SH-SY5Y (cell line): ENCODE measurements around the gene ETS1.

Experiments
- GATA2 ChIP-seq: IDR thresholded peaks from 2 replicates; pipeline ENCODE4 v1.6.1; 2011; ENCODE audit warnings: mild to moderate bottlenecking, low read depth, low read length
- GATA3 ChIP-seq: IDR thresholded peaks from 2 replicates; pipeline ENCODE4 v1.6.1; 2011; ENCODE audit warnings: low read depth, mild to moderate bottlenecking, low read length, moderate library complexity

Gene ETS1

DNA sequence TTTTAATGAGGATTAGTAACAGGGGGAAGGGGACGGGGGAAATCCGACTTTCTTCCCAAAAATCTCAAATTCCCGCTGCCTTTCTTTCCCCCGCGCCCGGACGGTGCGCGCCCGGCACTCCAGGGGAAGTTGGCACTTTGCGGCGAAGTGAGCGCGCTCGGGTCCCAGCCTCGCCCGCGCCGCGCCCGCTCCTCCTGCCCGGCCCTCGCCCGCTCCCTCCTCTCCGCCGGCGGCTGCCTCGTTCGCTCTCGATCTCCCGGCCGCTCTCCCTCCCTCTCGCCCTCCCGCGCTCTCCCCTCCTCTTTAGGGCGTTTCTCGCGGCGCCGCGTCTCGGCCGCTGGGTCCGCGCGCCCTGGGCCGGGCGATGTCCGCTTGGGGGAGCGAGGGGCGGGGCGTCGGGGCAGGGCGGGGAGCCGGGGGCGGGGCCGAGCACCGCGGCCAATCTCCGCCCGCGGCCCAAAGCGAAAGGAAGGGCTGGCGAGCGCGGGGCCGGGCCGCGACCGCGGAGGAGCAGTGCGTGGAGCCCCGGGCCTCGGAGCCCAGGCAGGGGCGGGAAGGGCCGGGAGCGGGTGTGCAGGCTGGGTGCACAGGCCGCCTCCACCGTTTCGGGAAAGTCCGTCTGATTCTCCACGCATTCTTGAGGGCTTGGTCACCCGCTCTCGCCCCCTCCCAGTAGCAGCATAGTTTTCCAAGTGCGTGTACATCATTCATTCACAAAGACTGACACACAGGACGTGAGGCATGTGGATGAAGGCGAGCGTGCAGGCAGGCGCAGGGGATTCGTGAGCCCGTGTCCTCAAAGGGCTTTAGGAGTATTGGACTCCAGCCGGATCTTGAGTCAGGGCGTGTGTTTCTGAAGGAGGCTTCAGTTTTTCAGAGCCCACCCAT, 65.1 kb downstream of the ETS1 start:
- TF ChIP-seq GATA2 (no peak; the same call in 1 of the 2 replicates), GATA3 (no peak)

DNA sequence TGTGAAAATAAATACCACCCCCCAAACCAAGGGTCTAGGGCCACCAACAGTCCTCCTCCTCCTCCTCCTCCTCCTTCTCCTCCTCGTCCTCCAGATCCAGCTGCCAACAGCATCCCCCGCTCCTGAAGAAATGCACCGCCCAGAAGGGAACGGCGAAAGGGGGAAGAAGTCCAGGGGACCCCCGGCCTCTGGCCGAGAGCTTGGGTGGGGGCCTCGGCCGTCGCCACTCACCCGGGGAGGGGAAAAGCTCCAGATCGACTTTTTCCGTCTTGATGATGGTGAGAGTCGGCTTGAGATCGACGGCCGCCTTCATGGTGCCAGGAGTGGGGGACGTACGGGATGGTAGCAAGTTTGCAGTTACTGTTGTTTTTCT, 65.7 kb downstream of the ETS1 start:
- TF ChIP-seq GATA3 (no peak), GATA2 (no peak)

DNA sequence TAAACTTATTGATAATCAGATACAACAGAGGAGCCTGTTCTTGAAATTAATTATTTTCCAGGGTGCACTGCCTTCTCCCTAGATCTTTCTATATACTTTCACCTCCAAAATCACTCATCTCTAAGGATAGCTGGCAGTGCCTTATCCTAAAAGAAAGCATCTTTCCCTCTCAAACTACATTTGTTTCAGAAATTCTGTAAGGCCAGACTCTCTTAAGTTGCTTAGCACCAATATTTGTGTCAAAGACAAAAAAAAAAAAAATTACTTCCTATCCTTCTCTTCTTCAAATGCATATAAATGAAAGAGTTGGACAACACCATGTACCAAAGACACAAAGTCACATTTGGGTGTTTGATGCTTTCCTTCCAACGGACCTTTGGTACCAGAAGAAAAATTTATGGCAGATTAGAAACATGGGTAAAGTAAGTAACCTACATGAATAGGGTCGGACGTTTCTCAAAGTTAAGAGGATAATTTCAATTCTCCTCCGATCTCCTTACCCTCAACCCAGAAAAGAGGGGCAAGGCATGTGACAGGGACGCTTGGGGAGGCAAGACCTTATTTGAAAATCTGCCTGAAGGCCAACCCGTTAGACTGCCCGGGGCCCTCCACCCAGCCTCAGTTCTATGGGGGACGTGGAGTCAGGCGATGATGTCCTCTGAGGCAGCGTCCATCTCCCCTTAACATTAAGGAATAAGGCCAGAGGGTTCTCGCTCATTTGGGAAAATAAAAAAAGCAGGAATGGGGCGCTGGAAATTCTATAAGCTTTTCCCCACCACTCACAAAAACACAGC, 66.3 kb downstream of the ETS1 start:
- TF ChIP-seq GATA3 (no peak), GATA2 (no peak)

DNA sequence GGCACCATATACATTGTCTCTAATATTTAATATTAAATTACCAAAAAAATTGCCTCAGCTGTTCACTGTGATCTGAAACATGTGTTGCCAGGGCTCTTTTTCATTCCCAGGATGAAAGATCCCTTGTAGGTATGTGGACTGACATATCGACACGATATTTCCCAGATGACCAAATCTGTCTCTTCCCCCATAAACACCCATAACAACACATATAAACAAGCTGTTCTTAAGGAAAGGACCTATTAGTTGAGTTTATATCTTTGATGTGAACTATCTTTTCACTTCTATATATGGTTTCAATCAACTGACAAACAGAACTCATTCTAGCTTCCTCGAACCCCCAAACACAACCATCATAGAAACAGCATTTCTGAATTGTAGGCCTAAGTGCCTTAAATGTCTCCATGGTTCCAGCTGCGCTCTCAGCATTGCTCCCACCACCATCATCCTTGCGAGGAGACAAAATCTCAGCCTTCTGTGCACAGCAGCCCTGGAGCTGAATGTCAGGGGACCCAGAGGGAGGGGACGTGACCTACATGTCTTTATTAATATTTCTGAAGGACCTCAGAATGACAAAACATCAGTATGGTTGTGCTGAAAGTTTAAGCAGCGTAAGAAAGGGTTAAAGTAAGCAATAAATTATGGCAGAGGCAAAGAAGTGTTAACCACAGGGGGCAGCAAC, 67.0 kb downstream of the ETS1 start:
- TF ChIP-seq GATA3 (no peak), GATA2 (no peak)

DNA sequence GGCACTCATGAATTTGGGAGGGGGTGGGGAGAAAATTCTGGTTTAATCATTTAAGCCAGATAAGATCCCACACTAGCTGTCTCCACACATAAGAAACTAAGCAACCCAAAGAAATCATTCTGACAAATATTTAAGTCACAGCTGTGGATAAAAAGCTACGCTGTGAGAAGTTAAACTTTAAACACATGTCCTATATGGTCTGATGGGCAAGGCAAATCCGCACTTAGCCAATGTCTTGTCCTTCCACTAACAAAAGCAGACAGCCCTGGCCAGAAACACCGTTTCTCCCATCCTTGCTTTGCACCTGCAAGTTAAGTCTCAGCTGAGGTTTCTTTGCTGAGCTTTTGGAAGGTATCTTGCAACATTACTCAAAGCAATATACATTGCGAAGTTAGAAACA, 68.0 kb downstream of the ETS1 start:
- no peak for TF ChIP-seq GATA2

DNA sequence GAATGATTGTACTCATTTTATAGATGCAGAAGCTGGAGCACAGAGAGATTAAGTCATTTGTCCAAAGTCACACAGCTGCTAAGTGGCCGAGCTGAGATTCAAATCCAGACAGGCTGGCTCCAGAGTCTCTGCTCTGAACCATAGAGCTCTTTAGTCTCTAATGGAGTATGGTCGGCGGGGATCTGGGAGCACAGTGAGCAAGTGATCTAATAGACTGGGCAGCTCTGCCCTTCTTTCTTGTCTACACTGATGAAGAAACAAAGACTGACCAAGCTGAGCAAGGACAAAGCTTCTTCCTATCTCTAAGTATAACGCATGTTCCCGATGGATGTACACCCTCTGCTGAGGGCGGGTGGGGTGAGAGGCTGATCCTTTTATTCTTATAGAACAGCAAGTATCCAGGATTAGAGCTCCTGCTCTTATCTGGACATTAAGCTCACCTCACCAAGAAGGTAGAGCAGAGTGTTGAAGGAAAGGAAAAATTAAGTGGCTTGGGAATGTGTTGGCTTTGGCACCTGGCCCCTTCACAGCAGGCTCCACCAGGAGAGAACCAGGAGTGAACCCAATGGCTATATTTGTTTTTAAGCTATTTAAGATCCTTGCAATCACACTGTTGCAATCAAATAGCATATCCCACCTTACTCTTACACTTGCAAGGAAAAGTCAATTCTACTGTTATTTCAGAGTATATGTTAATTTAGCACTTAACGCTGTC, 68.7 kb downstream of the ETS1 start:
- TF ChIP-seq GATA2 (no peak), GATA3 (no peak)

DNA sequence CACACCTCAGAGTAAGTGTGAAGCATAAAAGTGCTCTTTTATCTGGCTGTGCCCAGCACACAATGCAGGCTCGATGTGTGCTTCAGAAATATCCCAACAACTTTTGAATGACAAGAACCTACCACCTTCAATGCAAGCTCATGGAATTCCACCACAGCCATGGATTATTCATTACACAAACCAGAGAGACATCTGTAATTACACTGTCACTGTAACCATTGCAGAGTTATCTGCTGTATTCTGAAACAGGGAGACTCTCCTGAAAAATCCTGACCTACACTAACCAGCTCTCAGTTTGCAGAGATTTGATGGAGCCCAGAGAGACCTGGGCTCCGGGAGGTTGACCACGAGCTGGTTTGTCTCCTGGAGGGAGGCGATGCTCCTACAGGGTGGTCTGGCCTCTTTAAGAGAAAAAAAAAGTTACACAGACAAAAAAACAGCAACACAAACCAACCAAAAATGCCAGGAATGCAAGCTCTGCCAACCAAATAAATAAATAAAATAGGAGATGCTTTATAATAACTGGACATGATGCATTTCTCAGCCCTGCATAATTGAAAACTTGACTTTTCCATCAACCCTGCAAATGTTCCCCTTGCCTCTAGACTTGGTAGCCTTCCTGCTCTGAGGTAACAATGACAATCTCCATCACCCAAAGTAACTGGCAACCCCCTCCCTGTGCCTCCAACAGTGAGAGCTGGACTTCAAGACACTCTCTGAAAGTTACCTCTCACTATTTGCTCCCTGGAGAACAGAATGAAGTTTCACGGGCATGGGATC, 69.7 kb downstream of the ETS1 start:
- TF ChIP-seq GATA3 (no peak), GATA2 (no peak)

DNA sequence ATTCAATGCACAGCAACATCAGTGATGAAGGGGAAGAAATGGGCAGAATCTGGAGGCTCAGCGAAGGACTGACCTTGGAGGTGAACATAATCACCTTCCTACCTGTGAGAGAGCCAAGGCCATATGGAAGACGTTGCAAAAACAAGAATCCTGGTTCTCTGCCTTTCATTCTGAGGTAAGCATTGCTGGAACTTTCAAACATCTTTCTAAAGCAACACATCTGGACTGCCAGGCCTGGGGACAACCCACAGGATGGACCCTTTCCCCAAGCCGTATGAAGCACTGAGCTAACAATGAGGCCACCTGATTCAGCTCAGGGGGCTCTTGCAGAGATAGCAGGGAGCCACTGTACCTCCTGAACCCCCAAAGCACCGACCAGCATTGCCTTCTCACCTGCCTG, 70.5 kb downstream of the ETS1 start:
- TF ChIP-seq GATA3 (no peak), GATA2 (no peak)

DNA sequence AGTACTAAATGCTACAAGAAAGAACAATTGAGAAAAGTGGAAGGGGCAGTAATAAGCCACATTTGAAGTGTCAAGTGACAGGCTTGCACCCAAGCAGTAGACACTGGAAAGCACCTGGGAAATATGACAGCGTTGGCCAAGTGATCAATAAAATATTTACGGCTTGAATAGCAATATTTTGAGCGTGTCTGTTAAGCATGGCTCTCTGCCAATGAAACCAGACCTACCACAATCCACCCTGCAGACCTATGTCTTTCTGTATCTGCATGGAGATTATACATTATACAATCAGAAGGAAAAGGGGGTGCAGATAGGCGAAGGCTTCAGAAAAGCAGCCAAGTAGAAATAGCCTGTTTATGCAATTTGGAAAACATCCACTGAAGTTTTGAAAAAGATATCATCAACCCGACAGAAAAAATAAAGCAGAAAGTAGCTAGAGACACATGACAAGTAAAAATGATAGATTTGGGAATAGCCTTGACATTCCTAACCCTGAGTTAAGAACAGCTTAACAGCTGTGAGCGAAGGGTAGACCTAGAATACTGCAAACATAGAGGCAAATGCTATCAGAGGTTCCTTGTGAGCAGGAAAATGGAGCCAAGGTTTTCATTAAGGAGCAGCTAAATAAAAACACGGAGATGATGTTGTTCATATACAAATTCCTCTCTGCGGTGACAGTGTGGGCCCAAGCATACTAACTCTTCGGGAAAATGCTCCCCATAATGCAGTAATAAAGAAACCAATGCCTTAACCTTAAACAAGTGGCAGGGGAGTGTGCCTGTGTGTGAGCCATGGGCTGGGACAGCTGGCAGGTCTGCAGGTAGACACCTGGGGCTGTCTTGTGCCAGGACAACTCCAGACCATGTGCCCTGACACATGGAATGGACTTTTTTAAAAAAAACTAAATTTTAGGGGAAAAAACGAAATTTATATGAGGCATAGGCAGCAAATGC, 71.3 kb downstream of the ETS1 start:
- no peak for TF ChIP-seq GATA3
- no peak for TF ChIP-seq GATA2

DNA sequence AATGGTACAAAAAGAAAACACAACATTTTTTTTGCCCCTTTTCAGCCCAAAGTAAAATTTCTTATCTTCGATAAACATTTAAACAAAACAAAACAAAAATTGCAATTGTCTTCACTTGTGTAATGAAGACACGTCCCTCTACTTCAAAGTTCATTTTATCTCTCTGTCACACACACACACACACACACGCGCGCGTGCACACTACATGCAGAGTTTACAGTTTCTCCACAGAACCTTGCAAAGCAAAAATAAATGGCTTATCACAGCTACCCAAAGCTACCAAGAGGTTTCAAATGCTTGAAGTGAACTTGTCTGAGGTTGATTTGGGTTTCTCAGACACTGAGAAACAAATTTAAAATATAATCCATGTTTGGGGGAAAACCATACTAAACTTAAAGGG, 72.3 kb downstream of the ETS1 start:
- TF ChIP-seq GATA2 (no peak), GATA3 (no peak)

DNA sequence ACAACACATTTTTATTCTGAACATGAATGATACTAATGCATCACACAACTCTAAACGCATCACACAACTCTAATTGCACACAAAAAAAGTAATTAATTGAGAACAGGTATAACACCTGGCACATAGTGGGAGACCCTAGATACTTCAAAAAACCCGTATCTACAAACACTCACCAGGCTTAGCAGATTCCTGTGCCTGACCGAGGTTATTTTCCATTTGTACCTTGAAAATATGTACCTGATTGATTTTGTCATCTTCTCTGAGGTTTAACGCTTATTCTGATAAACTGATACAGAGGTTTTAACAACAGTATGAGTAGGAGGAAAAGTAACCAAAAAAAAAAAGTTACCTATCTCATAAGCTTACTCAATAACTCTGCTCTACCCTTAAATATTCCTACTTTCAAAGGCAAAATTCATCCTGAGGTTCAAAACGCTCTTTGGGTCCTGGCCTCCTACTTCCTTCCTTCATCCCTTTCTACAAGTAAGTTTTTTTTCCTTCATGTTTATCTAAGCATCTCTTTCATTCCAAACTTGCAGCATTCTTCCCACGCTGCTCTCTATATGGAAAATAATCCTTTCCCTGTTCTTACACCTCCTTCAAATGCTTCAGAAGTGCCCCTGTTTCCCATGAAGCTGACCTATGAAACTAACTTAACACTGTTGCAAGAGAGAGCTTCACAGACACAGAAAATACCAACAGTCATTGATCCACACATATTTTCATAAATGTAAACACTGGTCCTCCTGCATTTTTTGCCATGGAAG, 73.3 kb downstream of the ETS1 start:
- TF ChIP-seq GATA3 = no peak
- no peak for TF ChIP-seq GATA2
